ENCODE measurements around the gene SLC50A1.
A peak's percentile ranks its signal among the peaks of the same experiment; 100 is the strongest.

Gene SLC50A1

DNA sequence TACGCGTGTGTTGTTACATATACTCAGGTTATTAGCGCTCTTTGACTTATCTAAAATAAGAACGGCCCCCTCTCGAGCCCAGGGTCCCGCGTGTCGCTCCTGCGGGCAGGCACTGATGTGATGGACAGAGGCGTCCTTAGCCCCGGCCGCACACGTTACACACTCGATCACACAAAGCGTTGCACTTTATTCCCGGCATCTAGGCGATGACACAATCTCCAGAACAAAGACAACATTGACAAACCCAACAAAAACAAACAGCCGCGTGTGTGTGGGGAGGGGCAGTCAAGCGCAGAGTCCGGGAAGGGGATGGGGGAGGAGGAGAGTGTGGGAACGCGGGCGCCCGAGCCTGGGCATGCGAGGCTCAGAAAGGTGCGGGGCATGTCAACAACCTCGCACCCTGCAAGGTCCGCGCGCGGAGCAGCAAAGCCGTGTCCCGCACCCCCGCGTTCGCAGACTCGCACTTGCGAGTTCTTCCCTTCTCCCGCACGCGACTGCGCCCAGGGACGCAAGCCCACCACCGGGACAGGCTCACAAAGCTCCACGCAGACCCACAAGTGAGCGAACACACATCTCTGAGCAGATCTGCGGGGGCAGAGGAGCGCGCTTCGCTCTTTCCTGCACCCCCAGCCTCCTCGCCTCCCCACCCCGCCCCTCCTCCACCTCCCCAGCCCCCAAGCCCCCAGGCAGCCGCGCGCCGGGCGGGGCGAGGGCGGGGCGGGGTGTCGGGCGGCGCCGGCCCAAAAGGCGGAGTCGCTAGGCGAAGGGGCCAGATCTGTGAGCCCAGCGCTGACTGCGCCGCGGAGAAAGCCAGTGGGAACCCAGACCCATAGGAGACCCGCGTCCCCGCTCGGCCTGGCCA lies 8.3 kb upstream of the SLC50A1 start, which contains the start of gene EFNA1 (continued):
- TF ChIP-seq ZFP41 (tag by site-specific recombination; IDR thresholded peaks at IDR 0.05; ENCODE audit: borderline replicate concordance) (no peak), ZSCAN23 (tag by site-specific recombination; IDR thresholded peaks at IDR 0.05) (0 out of 2 replicates have a peak, but pooled peaks have one; percentile 64), ZNF670 (tag by site-specific recombination; IDR thresholded peaks at IDR 0.05; ENCODE audit: low read depth) (no peak), REPIN1 (tag by site-specific recombination; IDR thresholded peaks at IDR 0.05; ENCODE audit: low read depth) (no peak), ZNF544 (tag by site-specific recombination; IDR thresholded peaks at IDR 0.05) (no peak), HOXA7 (CRISPR knock-in tag; IDR thresholded peaks at IDR 0.05; ENCODE audit: borderline replicate concordance) (no peak), ZNF843 (tag by site-specific recombination; IDR thresholded peaks at IDR 0.05) (peak; percentile 87), ZNF175 (tag by site-specific recombination; IDR thresholded peaks at IDR 0.05) (no peak), ZNF610 (tag by site-specific recombination; IDR thresholded peaks at IDR 0.05; ENCODE audit: borderline replicate concordance) (peak; percentile 31; the same call in 1 of the 2 replicates), ZNF837 (tag by site-specific recombination; IDR thresholded peaks at IDR 0.05) (no peak), ZNF335 (tag by site-specific recombination; conservative IDR thresholded peaks at IDR 0.05) (peak; percentile 13), ZNF2 (tag by site-specific recombination; IDR thresholded peaks at IDR 0.05) (peak; percentile 81; the same call in 1 of the 2 replicates), ZNF501 (tag by site-specific recombination; IDR thresholded peaks at IDR 0.05) (peak; percentile 49; the same call in 1 of the 2 replicates), ZNF324 (tag by site-specific recombination; IDR thresholded peaks at IDR 0.05) (0 out of 2 replicates have a peak, but pooled peaks have one; percentile 24), RBAK (tag by site-specific recombination; IDR thresholded peaks at IDR 0.05) (no peak), ZNF654 (tag by site-specific recombination; IDR thresholded peaks at IDR 0.05; ENCODE audit: low read depth) (no peak), SCRT1 (tag by site-specific recombination; IDR thresholded peaks at IDR 0.05; ENCODE audit: borderline replicate concordance) (no peak), ZEB2 (tag by site-specific recombination; IDR thresholded peaks at IDR 0.05) (peak; percentile 79), TCF7L2 (IDR thresholded peaks at IDR 0.05; ENCODE audit: borderline replicate concordance, low read depth, low read length) (0 out of 2 replicates have a peak, but pooled peaks have one; percentile 13)
- TF ChIP-seq, protein P1, sequence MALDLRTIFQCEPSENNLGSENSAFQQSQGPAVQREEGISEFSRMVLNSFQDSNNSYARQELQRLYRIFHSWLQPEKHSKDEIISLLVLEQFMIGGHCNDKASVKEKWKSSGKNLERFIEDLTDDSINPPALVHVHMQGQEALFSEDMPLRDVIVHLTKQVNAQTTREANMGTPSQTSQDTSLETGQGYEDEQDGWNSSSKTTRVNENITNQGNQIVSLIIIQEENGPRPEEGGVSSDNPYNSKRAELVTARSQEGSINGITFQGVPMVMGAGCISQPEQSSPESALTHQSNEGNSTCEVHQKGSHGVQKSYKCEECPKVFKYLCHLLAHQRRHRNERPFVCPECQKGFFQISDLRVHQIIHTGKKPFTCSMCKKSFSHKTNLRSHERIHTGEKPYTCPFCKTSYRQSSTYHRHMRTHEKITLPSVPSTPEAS (tag by site-specific recombination; IDR thresholded peaks at IDR 0.05) = peak; percentile 42; the same call in 1 of the 2 replicates
- TF ChIP-seq, protein P2, sequence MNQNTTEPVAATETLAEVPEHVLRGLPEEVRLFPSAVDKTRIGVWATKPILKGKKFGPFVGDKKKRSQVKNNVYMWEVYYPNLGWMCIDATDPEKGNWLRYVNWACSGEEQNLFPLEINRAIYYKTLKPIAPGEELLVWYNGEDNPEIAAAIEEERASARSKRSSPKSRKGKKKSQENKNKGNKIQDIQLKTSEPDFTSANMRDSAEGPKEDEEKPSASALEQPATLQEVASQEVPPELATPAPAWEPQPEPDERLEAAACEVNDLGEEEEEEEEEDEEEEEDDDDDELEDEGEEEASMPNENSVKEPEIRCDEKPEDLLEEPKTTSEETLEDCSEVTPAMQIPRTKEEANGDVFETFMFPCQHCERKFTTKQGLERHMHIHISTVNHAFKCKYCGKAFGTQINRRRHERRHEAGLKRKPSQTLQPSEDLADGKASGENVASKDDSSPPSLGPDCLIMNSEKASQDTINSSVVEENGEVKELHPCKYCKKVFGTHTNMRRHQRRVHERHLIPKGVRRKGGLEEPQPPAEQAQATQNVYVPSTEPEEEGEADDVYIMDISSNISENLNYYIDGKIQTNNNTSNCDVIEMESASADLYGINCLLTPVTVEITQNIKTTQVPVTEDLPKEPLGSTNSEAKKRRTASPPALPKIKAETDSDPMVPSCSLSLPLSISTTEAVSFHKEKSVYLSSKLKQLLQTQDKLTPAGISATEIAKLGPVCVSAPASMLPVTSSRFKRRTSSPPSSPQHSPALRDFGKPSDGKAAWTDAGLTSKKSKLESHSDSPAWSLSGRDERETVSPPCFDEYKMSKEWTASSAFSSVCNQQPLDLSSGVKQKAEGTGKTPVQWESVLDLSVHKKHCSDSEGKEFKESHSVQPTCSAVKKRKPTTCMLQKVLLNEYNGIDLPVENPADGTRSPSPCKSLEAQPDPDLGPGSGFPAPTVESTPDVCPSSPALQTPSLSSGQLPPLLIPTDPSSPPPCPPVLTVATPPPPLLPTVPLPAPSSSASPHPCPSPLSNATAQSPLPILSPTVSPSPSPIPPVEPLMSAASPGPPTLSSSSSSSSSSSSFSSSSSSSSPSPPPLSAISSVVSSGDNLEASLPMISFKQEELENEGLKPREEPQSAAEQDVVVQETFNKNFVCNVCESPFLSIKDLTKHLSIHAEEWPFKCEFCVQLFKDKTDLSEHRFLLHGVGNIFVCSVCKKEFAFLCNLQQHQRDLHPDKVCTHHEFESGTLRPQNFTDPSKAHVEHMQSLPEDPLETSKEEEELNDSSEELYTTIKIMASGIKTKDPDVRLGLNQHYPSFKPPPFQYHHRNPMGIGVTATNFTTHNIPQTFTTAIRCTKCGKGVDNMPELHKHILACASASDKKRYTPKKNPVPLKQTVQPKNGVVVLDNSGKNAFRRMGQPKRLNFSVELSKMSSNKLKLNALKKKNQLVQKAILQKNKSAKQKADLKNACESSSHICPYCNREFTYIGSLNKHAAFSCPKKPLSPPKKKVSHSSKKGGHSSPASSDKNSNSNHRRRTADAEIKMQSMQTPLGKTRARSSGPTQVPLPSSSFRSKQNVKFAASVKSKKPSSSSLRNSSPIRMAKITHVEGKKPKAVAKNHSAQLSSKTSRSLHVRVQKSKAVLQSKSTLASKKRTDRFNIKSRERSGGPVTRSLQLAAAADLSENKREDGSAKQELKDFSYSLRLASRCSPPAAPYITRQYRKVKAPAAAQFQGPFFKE (tag by site-specific recombination; IDR thresholded peaks at IDR 0.05; ENCODE audit: borderline replicate concordance) = no peak
- TF ChIP-seq, protein P3, sequence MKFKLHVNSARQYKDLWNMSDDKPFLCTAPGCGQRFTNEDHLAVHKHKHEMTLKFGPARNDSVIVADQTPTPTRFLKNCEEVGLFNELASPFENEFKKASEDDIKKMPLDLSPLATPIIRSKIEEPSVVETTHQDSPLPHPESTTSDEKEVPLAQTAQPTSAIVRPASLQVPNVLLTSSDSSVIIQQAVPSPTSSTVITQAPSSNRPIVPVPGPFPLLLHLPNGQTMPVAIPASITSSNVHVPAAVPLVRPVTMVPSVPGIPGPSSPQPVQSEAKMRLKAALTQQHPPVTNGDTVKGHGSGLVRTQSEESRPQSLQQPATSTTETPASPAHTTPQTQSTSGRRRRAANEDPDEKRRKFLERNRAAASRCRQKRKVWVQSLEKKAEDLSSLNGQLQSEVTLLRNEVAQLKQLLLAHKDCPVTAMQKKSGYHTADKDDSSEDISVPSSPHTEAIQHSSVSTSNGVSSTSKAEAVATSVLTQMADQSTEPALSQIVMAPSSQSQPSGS (tag by site-specific recombination; IDR thresholded peaks at IDR 0.05; ENCODE audit: low read depth) = peak; percentile 63
- TF ChIP-seq, protein P4, sequence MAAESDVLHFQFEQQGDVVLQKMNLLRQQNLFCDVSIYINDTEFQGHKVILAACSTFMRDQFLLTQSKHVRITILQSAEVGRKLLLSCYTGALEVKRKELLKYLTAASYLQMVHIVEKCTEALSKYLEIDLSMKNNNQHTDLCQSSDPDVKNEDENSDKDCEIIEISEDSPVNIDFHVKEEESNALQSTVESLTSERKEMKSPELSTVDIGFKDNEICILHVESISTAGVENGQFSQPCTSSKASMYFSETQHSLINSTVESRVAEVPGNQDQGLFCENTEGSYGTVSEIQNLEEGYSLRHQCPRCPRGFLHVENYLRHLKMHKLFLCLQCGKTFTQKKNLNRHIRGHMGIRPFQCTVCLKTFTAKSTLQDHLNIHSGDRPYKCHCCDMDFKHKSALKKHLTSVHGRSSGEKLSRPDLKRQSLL (tag by site-specific recombination; IDR thresholded peaks at IDR 0.05) = peak; percentile 55; the same call in 1 of the 2 replicates
- TF ChIP-seq, protein P5, sequence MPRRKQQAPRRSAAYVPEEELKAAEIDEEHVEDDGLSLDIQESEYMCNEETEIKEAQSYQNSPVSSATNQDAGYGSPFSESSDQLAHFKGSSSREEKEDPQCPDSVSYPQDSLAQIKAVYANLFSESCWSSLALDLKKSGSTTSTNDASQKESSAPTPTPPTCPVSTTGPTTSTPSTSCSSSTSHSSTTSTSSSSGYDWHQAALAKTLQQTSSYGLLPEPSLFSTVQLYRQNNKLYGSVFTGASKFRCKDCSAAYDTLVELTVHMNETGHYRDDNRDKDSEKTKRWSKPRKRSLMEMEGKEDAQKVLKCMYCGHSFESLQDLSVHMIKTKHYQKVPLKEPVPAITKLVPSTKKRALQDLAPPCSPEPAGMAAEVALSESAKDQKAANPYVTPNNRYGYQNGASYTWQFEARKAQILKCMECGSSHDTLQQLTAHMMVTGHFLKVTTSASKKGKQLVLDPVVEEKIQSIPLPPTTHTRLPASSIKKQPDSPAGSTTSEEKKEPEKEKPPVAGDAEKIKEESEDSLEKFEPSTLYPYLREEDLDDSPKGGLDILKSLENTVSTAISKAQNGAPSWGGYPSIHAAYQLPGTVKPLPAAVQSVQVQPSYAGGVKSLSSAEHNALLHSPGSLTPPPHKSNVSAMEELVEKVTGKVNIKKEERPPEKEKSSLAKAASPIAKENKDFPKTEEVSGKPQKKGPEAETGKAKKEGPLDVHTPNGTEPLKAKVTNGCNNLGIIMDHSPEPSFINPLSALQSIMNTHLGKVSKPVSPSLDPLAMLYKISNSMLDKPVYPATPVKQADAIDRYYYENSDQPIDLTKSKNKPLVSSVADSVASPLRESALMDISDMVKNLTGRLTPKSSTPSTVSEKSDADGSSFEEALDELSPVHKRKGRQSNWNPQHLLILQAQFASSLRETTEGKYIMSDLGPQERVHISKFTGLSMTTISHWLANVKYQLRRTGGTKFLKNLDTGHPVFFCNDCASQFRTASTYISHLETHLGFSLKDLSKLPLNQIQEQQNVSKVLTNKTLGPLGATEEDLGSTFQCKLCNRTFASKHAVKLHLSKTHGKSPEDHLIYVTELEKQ (tag by site-specific recombination; IDR thresholded peaks at IDR 0.05; ENCODE audit: borderline replicate concordance) = peak; percentile 92; the same call in 1 of the 2 replicates
- TF ChIP-seq, protein P6, sequence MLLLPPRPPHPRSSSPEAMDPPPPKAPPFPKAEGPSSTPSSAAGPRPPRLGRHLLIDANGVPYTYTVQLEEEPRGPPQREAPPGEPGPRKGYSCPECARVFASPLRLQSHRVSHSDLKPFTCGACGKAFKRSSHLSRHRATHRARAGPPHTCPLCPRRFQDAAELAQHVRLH (tag by site-specific recombination; IDR thresholded peaks at IDR 0.05) = 0 out of 2 replicates have a peak, but pooled peaks have one; percentile 41

Measured in HEK293 (cell line).